ENCODE measurements around the gene ZNF469. TPM values are rescaled to one million over a fixed set of nuclear protein-coding genes. Genes with fewer than 3 reads are reported as not detected.

Gene ZNF469
- total RNA-seq, 1 donor from 2014 or later: 60.5 TPM

DNA sequence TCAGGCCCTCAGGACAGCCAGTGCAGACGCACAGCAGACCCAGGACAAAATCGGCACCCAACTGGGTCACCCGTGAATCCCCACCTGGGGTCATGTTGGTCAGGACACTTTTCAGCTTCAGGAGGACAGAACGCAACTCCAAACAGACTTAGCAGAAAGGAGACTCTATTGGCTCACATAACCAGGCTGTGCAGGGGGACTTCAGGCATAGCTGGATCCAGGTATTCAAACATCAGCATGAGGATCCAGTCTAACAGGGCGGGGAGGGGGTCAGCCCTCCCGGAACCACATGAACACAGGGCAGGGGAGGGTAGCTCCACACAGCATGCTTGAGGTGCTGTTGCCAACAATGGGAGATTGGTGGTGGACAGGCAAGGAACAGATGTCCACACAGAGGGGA, 22.0 kb downstream of the ZNF469 start:
- DNase-seq (ENCODE audit: low spot score): no peak
- Mint-ChIP-seq H3K27me3 (ENCODE audit: low read depth) (no peaks in the 10 kb centered on the region), H3K4me1 (ENCODE audit: low read depth) (peaks cover 11% of the 10 kb centered on the region), H3K27ac (ENCODE audit: unreplicated experiment) (no peak overlapping the region), H3K4me3 (ENCODE audit: unreplicated experiment) (no peak overlapping the region), H3K9me3 (ENCODE audit: low read depth) (no peaks in the 10 kb centered on the region), H3K36me3 (ENCODE audit: low read depth) (peaks cover 4% of the 10 kb centered on the region)
- TF ChIP-seq, protein P1, sequence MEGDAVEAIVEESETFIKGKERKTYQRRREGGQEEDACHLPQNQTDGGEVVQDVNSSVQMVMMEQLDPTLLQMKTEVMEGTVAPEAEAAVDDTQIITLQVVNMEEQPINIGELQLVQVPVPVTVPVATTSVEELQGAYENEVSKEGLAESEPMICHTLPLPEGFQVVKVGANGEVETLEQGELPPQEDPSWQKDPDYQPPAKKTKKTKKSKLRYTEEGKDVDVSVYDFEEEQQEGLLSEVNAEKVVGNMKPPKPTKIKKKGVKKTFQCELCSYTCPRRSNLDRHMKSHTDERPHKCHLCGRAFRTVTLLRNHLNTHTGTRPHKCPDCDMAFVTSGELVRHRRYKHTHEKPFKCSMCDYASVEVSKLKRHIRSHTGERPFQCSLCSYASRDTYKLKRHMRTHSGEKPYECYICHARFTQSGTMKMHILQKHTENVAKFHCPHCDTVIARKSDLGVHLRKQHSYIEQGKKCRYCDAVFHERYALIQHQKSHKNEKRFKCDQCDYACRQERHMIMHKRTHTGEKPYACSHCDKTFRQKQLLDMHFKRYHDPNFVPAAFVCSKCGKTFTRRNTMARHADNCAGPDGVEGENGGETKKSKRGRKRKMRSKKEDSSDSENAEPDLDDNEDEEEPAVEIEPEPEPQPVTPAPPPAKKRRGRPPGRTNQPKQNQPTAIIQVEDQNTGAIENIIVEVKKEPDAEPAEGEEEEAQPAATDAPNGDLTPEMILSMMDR (IDR thresholded peaks at IDR 0.05): no peak

- DNase-seq (ENCODE audit: low spot score): no peak
- peaks cover 11% of the 10 kb centered on the region for H3K4me1 Mint-ChIP-seq (ENCODE audit: low read depth)
- H3K36me3 Mint-ChIP-seq (ENCODE audit: low read depth): peaks cover 4% of the 10 kb centered on the region
- no peaks in the 10 kb centered on the region for H3K9me3 Mint-ChIP-seq (ENCODE audit: low read depth)
- H3K27me3 Mint-ChIP-seq (ENCODE audit: low read depth): no peaks in the 10 kb centered on the region
- TF ChIP-seq, protein P1 (IDR thresholded peaks at IDR 0.05): no peak
- no peak overlapping the region for H3K27ac Mint-ChIP-seq (ENCODE audit: unreplicated experiment)
- no peak overlapping the region for H3K4me3 Mint-ChIP-seq (ENCODE audit: unreplicated experiment)
Measured at GRCh38 chr16:88405216-88406060, 22.7 kb downstream of the ZNF469 start.

DNA sequence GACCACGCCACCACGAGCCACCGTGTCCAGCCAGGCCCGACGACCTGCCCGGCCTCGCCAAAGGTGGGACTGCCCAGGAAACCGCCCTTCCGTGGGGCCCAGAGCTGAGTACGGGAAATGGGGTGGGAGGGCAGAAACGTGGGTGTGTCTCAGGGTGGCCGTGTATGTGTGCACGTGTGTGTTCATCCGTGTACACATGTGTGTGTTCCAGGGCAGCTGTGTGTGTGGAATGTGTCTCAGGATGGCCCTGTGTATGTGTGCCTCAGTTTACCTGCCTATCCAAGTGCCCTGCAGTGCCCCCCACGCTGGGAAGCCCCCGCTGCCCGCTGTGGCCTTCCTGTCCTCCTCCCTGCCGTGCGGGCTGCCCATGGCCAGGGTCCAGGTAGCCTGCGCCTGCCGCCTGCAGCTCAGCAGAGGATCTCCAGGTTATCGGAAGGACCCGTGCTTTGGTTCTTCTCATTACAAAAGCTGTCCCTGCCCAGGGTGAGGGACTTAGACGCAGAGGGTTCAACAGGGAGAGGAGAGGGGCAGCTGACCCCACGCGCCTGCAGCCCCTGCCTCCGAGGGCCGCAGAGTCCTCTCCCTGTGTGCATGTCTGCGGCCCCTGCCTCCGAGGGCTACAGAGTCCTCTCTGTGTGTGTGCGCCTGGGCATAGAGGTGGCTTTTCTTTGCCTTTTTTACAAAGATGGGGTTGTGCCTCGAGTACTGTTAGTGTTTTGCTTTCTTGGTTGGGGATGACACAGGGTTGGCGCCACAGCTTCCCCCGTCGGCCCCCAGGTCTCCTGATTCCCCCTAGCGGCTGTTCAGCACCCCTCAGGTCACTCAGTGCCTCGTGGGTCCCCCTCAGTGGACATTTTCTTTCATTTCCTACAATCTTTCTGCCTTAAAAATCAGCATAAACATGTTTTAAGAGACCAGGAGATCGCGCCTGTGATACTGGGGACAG, 23.6 kb downstream of the ZNF469 start:
- peaks cover 4% of the 10 kb centered on the region for H3K36me3 Mint-ChIP-seq (ENCODE audit: low read depth)
- no peak for DNase-seq (ENCODE audit: low spot score)
- no peak overlapping the region for H3K4me3 Mint-ChIP-seq (ENCODE audit: unreplicated experiment)
- TF ChIP-seq, protein P1 (IDR thresholded peaks at IDR 0.05): peak; percentile 29
- no peaks in the 10 kb centered on the region for H3K9me3 Mint-ChIP-seq (ENCODE audit: low read depth)
- peaks cover 11% of the 10 kb centered on the region for H3K4me1 Mint-ChIP-seq (ENCODE audit: low read depth)
- no peaks in the 10 kb centered on the region for H3K27me3 Mint-ChIP-seq (ENCODE audit: low read depth)
- H3K27ac Mint-ChIP-seq (ENCODE audit: unreplicated experiment): no peak overlapping the region

GRCh38 chr16:88407042-88407420, 24.3 kb downstream of the ZNF469 start:
- no peak overlapping the region for H3K27ac Mint-ChIP-seq (ENCODE audit: unreplicated experiment)

More at GRCh38 chr16:88407042-88407420, 24.3 kb downstream of the ZNF469 start:
- Mint-ChIP-seq H3K36me3 (ENCODE audit: low read depth) (peaks cover 4% of the 10 kb centered on the region), H3K27me3 (ENCODE audit: low read depth) (no peaks in the 10 kb centered on the region), H3K9me3 (ENCODE audit: low read depth) (no peaks in the 10 kb centered on the region), H3K4me3 (ENCODE audit: unreplicated experiment) (no peak overlapping the region), H3K4me1 (ENCODE audit: low read depth) (peaks cover 11% of the 10 kb centered on the region)
- TF ChIP-seq, protein P1 (IDR thresholded peaks at IDR 0.05): no peak
- DNase-seq (ENCODE audit: low spot score): no peak

All from chondrocyte (in vitro differentiated cells).